WTC11 (cell line): ENCODE results near the gene LCA5. TPM values are rescaled to one million over a fixed set of nuclear protein-coding genes. Genes with fewer than 3 reads are reported as not detected.

Source experiments
- ATAC-seq: fragments of 200-7000 bp; cut with Tn5 transposase; 2 replicates; pipeline ENCODE4 v1.10.0; 2021; ENCODE audit warnings: mild to moderate bottlenecking, moderate library complexity
- CTCF ChIA-PET: fragments of 300-600 bp; sonication (Branson Sonifier 250); formaldehyde crosslinking; loops from one replicate; lab custom pipeline; 2021; ENCODE audit warnings: antibody characterized with exemption; lab: Charles Lee
- POLR2A ChIA-PET: fragments of 350-600 bp; sonication (Branson Sonifier 250); formaldehyde crosslinking; loops from one replicate; lab custom pipeline; 2021; ENCODE audit warnings: antibody characterized with exemption; lab: Charles Lee
- DNase-seq: peaks from one replicate; pipeline ENCODE4 v3.0.0; 2021; ENCODE audit warnings: low spot score
- H3K27ac Mint-ChIP-seq: 2 replicates; pipeline ENCODE4 v1.8.0; 2021; ENCODE audit warnings: mixed read lengths
- H3K27me3 Mint-ChIP-seq: 2 replicates; pipeline ENCODE4 v1.8.0; 2021; ENCODE audit warnings: low read depth, mild to moderate bottlenecking, moderate library complexity, mixed read lengths
- H3K36me3 Mint-ChIP-seq: 2 replicates; pipeline ENCODE4 v1.8.0; 2021; ENCODE audit warnings: mixed read lengths
- H3K4me1 Mint-ChIP-seq: 2 replicates; pipeline ENCODE4 v1.8.0; 2022; ENCODE audit warnings: mixed read lengths
- H3K4me3 Mint-ChIP-seq: 2 replicates; pipeline ENCODE4 v1.8.0; 2021; ENCODE audit warnings: mild to moderate bottlenecking, moderate library complexity, mixed read lengths
- H3K9me3 Mint-ChIP-seq: 2 replicates; pipeline ENCODE4 v1.8.0; 2021; ENCODE audit warnings: mixed read lengths
- AR ChIP-seq: fragments of 250-450 bp; sonication (Bioruptor Pico); IDR thresholded peaks from 2 replicates; pipeline ENCODE4 v1.9.0; 2021; ENCODE audit warnings: mild to moderate bottlenecking
- ATF6 ChIP-seq: sonication (generic); formaldehyde crosslinking; IDR thresholded peaks from 2 replicates; pipeline ENCODE4 v1.8.1; 2023; ENCODE audit warnings: mild to moderate bottlenecking, missing genetic modification reagents
- CDX4 ChIP-seq: fragments of 250-450 bp; sonication (Bioruptor Pico); IDR thresholded peaks from 2 replicates; pipeline ENCODE4 v1.9.0; 2021; ENCODE audit warnings: moderate library complexity, mild to moderate bottlenecking, inconsistent platforms, borderline replicate concordance
- CREB1 ChIP-seq: sonication (generic); formaldehyde crosslinking; IDR thresholded peaks from 2 replicates; pipeline ENCODE4 v1.8.0; 2023; ENCODE audit warnings: mild to moderate bottlenecking, missing genetic modification reagents
- ELF4 ChIP-seq: sonication (generic); formaldehyde crosslinking; IDR thresholded peaks from 2 replicates; pipeline ENCODE4 v1.8.1; 2022; ENCODE audit warnings: low read depth, mild to moderate bottlenecking, moderate library complexity, missing genetic modification reagents
- EMX1 ChIP-seq: fragments of 250-450 bp; sonication (Bioruptor Pico); IDR thresholded peaks from 2 replicates; pipeline ENCODE4 v1.8.0; 2021; ENCODE audit warnings: mild to moderate bottlenecking
- ESRRA ChIP-seq: sonication (generic); formaldehyde crosslinking; IDR thresholded peaks from 2 replicates; pipeline ENCODE4 v1.8.1; 2022; ENCODE audit warnings: mild to moderate bottlenecking, missing genetic modification reagents, borderline replicate concordance
- FOXJ3 ChIP-seq: sonication (generic); formaldehyde crosslinking; IDR thresholded peaks from 2 replicates; pipeline ENCODE4 v1.9.0; 2021; ENCODE audit warnings: missing genetic modification reagents, mild to moderate bottlenecking, borderline replicate concordance
- GABPB1 ChIP-seq: sonication (generic); formaldehyde crosslinking; IDR thresholded peaks from 2 replicates; pipeline ENCODE4 v1.8.1; 2023; ENCODE audit warnings: mild to moderate bottlenecking, missing genetic modification reagents
- GTF2I ChIP-seq: fragments of 250-450 bp; sonication (Bioruptor Pico); conservative IDR thresholded peaks from 2 replicates; pipeline ENCODE4 v1.4.0; 2021; ENCODE audit warnings: mild to moderate bottlenecking
- NR2C2 ChIP-seq: sonication (generic); formaldehyde crosslinking; IDR thresholded peaks from 2 replicates; pipeline ENCODE4 v1.8.0; 2022; ENCODE audit warnings: mild to moderate bottlenecking, missing genetic modification reagents
- RELA ChIP-seq: sonication (generic); formaldehyde crosslinking; IDR thresholded peaks from 2 replicates; pipeline ENCODE4 v1.8.1; 2022; ENCODE audit warnings: missing genetic modification reagents, mild to moderate bottlenecking, borderline replicate concordance
- TEAD1 ChIP-seq: sonication (generic); formaldehyde crosslinking; IDR thresholded peaks from 2 replicates; pipeline ENCODE4 v1.8.0; 2022; ENCODE audit warnings: mild to moderate bottlenecking, missing genetic modification reagents
- ZBTB21 ChIP-seq: sonication (generic); formaldehyde crosslinking; IDR thresholded peaks from 2 replicates; pipeline ENCODE4 v1.8.1; 2023; ENCODE audit warnings: mild to moderate bottlenecking, missing genetic modification reagents, borderline replicate concordance
- ZBTB43 ChIP-seq: sonication (generic); formaldehyde crosslinking; IDR thresholded peaks from 2 replicates; pipeline ENCODE4 v1.8.1; 2023; ENCODE audit warnings: mild to moderate bottlenecking, missing genetic modification reagents
- ZMAT4 ChIP-seq: fragments of 250-450 bp; sonication (Bioruptor Pico); IDR thresholded peaks from 2 replicates; pipeline ENCODE4 v1.9.0; 2021; ENCODE audit warnings: mild to moderate bottlenecking
- ZNF219 ChIP-seq: sonication (generic); formaldehyde crosslinking; IDR thresholded peaks from 2 replicates; pipeline ENCODE4 v1.8.0; 2023; ENCODE audit warnings: missing genetic modification reagents, mild to moderate bottlenecking, borderline replicate concordance
- total RNA-seq: library from RNA; stranded (reverse); gene quantifications from 3 replicates; pipeline ENCODE4 v1.2.3, GENCODE V29; 2021

The LCA5 gene
- total RNA-seq, 1 experiment from 2014 or later, result 3.8 TPM

GRCh38 chr6:79548304-79548703, 11.1 kb upstream of the LCA5 start (continued):
- TF ChIP-seq AR, result no peak
- no peak for TF ChIP-seq ESRRA (CRISPR knock-in tag)
- TF ChIP-seq GTF2I (CRISPR knock-in tag), result no peak

GRCh38 chr6:79546186-79546585, 9.0 kb upstream of the LCA5 start:
- ChIA-PET POLR2A (interaction anchor here (1.7 kb wide), 1 partner anchor 10 kb away, joined by 12 read pairs; the partner anchor contains the start of gene LCA5), CTCF (interaction anchor here (1.7 to 2.8 kb wide), 3 partner anchors 9 to 216 kb away, joined by 4 to 8 read pairs (median 5); partner anchors contain the start of genes LCA5 and SH3BGRL2)
- Mint-ChIP-seq H3K4me3 (no peak overlapping the region), H3K4me1 (peaks cover 30% of the 10 kb centered on the region), H3K36me3 (peaks cover 8% of the 10 kb centered on the region; the same call in 1 of the 2 replicates), H3K9me3 (no peaks in the 10 kb centered on the region), H3K27ac (peak overlapping the region; percentile 51), H3K27me3 (no peaks in the 10 kb centered on the region)
- DNase-seq (no peak), ATAC-seq (no peak)
- no peak for TF ChIP-seq ATF6 (CRISPR knock-in tag)
- no peak for TF ChIP-seq CREB1 (CRISPR knock-in tag)
- TF ChIP-seq ZBTB21 (CRISPR knock-in tag), result no peak
- no peak for TF ChIP-seq RELA (CRISPR knock-in tag)
- no peak for TF ChIP-seq TEAD1 (CRISPR knock-in tag)
- no peak for TF ChIP-seq ELF4 (CRISPR knock-in tag)
- TF ChIP-seq FOXJ3 (CRISPR knock-in tag), result no peak
- no peak for TF ChIP-seq GABPB1
- TF ChIP-seq EMX1 (CRISPR knock-in tag), result no peak
- TF ChIP-seq ZMAT4 (CRISPR knock-in tag), result no peak
- no peak for TF ChIP-seq ZNF219 (CRISPR knock-in tag)
- no peak for TF ChIP-seq NR2C2
- TF ChIP-seq CDX4 (CRISPR knock-in tag), result no peak
- TF ChIP-seq ZBTB43 (CRISPR knock-in tag), result no peak
